ENCODE data around the gene ARPC5L. TPM values are rescaled to one million over a fixed set of nuclear protein-coding genes. Genes with fewer than 3 reads are reported as not detected.

ARPC5L gene
- total RNA-seq, 1 donor from 2014 or later: 30.3 TPM

DNA sequence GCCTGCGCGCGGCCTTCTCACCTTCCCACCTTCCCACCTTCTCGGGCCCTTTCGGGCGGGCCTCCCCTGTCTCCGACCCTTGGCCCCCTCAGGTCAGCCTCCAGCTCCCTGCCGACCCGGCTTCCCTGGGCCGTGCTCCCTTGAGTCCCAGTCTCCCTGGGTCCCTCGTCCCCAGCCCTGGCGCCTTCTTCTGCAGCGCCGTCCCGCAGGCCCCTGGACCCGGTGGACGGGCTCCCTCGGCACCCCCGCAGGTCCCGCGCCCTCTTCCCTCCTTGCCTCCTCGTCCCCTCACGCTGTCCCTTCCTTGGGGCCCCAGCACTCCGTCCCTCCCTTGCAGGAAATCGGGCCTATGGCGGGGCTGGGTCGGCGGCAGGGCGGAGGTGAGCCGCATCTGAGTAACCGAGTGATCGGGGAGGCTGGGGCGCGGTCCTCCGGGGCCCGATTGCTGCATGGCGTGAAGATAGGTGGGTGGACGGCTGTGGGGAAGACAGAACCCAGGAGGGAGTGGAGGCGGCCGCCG, 7.6 kb downstream of the ARPC5L start:
- no peak for DNase-seq (ENCODE audit: low read depth)

DNA sequence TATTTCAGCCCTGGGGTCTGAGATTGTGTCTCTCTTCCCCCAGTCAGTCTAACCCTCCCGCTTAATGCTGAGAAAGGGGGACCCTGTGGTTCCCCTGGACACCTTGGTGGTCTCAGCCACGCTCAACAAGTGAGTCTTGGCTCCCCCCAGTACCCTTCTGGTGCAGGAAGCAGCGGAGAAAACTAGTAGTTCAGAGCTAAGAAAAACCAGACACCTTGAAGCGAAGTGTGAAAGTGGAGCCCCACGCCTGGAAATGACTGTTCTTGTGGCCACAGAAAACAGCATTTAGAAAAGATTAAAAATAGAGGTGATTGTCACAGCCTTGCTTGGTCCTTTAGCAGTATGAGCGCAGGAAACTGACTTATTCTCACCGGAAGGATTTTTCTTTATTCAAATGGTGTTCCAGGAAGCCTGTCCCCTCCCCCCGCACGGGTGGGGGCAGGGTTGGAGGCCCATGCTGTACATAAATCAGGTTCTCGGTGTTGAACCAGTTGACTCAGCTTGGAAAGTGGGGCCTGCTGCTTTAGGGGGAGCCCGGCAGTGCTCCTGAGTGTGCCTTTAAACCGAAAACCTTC, 8.1 kb downstream of the ARPC5L start:
- FAIRE-seq (no peak), DNase-seq (ENCODE audit: low read depth) (no peak)
- Histone ChIP-seq H3K4me3 (ENCODE audit: low read depth, low read length) (peak overlapping the region; percentile 97), H3K27me3 (ENCODE audit: control insufficient read depth, insufficient read depth, low read length) (no peaks in the 10 kb centered on the region), H3K36me3 (ENCODE audit: control insufficient read depth, insufficient read depth, low read length) (peaks cover 22% of the 10 kb centered on the region)
- TF ChIP-seq, protein P1, sequence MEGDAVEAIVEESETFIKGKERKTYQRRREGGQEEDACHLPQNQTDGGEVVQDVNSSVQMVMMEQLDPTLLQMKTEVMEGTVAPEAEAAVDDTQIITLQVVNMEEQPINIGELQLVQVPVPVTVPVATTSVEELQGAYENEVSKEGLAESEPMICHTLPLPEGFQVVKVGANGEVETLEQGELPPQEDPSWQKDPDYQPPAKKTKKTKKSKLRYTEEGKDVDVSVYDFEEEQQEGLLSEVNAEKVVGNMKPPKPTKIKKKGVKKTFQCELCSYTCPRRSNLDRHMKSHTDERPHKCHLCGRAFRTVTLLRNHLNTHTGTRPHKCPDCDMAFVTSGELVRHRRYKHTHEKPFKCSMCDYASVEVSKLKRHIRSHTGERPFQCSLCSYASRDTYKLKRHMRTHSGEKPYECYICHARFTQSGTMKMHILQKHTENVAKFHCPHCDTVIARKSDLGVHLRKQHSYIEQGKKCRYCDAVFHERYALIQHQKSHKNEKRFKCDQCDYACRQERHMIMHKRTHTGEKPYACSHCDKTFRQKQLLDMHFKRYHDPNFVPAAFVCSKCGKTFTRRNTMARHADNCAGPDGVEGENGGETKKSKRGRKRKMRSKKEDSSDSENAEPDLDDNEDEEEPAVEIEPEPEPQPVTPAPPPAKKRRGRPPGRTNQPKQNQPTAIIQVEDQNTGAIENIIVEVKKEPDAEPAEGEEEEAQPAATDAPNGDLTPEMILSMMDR (IDR thresholded peaks at IDR 0.05; ENCODE audit: insufficient read depth, low read length, severe bottlenecking): no peak

More for the DNA sequence above, 7.6 kb downstream of the ARPC5L start:
- FAIRE-seq: no peak
- Histone ChIP-seq H3K27me3 (ENCODE audit: control insufficient read depth, insufficient read depth, low read length) (no peaks in the 10 kb centered on the region), H3K4me3 (ENCODE audit: low read depth, low read length) (peak overlapping the region; percentile 97), H3K36me3 (ENCODE audit: control insufficient read depth, insufficient read depth, low read length) (peaks cover 19% of the 10 kb centered on the region)
- TF ChIP-seq, protein P1 (IDR thresholded peaks at IDR 0.05; ENCODE audit: insufficient read depth, low read length, severe bottlenecking): no peak

DNA sequence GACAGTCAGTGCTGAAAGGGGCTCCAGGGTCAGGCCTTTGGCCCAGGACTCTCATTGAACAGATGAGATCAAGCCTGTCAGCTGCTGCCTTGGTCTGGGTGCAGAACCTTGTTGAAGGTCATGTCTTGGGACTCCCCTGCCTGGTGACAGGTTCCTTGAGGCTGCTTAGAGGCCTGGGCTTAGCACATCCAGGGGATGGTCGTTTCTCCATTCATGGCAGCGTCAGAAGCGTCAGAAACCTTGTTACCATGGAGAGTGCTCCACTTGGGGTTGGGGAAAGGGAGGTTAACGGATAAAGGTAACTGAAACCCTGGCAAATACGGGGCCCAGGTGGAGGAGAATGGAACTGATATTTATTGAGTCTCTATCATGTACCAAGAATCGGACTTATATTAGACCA, 8.8 kb downstream of the ARPC5L start:
- H3K27me3 ChIP-seq (ENCODE audit: control insufficient read depth, insufficient read depth, low read length): no peaks in the 10 kb centered on the region
- FAIRE-seq (no peak), DNase-seq (ENCODE audit: low read depth) (no peak)
- peaks cover 27% of the 10 kb centered on the region for H3K36me3 ChIP-seq (ENCODE audit: control insufficient read depth, insufficient read depth, low read length)
- H3K4me3 ChIP-seq (ENCODE audit: low read depth, low read length): peak overlapping the region; percentile 97
- TF ChIP-seq, protein P1 (IDR thresholded peaks at IDR 0.05; ENCODE audit: insufficient read depth, low read length, severe bottlenecking): no peak

DNA sequence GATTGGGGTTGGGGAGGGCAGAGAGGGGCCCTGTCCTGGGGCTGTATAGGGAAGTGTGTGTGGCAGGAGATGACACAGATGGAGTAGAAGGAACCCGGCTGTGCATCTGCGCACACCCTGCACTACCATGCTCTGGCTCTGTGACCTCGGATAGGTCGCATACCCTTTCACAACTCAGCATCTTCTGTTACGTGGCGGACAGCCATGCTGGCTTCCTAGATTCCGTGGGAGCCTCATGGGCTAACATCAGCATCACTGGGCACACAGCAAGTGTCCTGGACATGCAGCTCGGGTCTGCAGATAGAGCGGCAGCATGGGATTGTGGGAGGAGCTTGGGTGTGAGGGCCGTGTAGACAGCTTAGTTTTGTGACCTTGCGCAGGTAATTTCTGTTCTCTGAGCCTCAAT, 9.2 kb downstream of the ARPC5L start:
- peaks cover 30% of the 10 kb centered on the region for H3K36me3 ChIP-seq (ENCODE audit: control insufficient read depth, insufficient read depth, low read length)
- H3K27me3 ChIP-seq (ENCODE audit: control insufficient read depth, insufficient read depth, low read length): no peaks in the 10 kb centered on the region
- FAIRE-seq (no peak), DNase-seq (ENCODE audit: low read depth) (no peak)
- TF ChIP-seq, protein P1 (IDR thresholded peaks at IDR 0.05; ENCODE audit: insufficient read depth, low read length, severe bottlenecking): no peak
- H3K4me3 ChIP-seq (ENCODE audit: low read depth, low read length): no peak overlapping the region

DNA sequence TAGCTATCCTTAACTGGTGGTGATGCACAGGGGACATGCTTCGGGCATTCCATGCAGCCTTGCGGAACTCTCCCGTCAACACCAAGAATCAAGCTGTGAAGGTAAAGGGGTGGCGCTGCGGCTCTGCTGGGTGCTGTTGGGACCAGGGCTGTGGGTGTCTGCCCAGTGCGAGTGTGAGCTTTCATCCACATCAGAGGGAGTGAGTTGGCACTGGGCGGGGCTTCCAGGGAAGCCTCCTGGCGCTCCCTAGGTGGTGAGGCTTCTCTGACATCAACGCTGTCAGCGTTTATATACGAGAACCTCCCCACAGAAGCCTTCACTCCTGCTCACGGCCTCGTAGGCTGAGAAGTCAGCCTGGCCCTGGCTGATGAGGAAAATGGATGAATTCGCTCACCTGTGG, 11.7 kb downstream of the ARPC5L start:
- FAIRE-seq: no peak

More for the DNA sequence above, 11.7 kb downstream of the ARPC5L start:
- Histone ChIP-seq H3K27me3 (ENCODE audit: control insufficient read depth, insufficient read depth, low read length) (no peaks in the 10 kb centered on the region), H3K4me3 (ENCODE audit: low read depth, low read length) (no peak overlapping the region), H3K36me3 (ENCODE audit: control insufficient read depth, insufficient read depth, low read length) (peaks cover 35% of the 10 kb centered on the region)
- TF ChIP-seq, protein P1 (IDR thresholded peaks at IDR 0.05; ENCODE audit: insufficient read depth, low read length, severe bottlenecking): no peak
- DNase-seq (ENCODE audit: low read depth): no peak

Measured in bronchial epithelial cell (primary cell).